Kidney capillary endothelial cell (primary cell): ENCODE results near the gene EEF2K.
"Not testable (repeated sequence)": the region's sequence is repeated elsewhere in the genome, so short reads cannot be mapped to it uniquely, and the experiment has no call there.

Experiments
- DNase-seq: peaks from one replicate; pipeline ENCODE4 v3.0.0-alpha.2; 2018; ENCODE audit warnings: low spot score

The EEF2K gene

GRCh38 chr16:22206013-22206841, at the start of gene EEF2K:
Gene EEF2K, plus strand, starts transcription at chr16:22206278. Its CDS starts 19,452 bp downstream, at chr16:22225730.
- peak; percentile 94 for DNase-seq

- DNase-seq: no peak
Observed at GRCh38 chr16:22161401-22161800, 44.7 kb upstream of the EEF2K start.

GRCh38 chr16:22161999-22162655, 44.0 kb upstream of the EEF2K start, which contains the start of gene SDR42E2:
Gene SDR42E2, plus strand, starts transcription at chr16:22162506. Its CDS starts 3,077 bp downstream, at chr16:22165583.
- DNase-seq: no peak

GRCh38 chr16:22162656-22163009, 43.4 kb upstream of the EEF2K start:
- DNase-seq: no peak

GRCh38 chr16:22163806-22164205, 42.3 kb upstream of the EEF2K start:
- DNase-seq: no peak

- DNase-seq: no peak
Observed at GRCh38 chr16:22164482-22164881, 41.6 kb upstream of the EEF2K start.

GRCh38 chr16:22165508-22166285, 40.4 kb upstream of the EEF2K start:
- DNase-seq: no peak

GRCh38 chr16:22171953-22172352, 34.1 kb upstream of the EEF2K start:
- no peak for DNase-seq

- DNase-seq: not testable (repeated sequence)
Observed at GRCh38 chr16:22172642-22173041, 33.4 kb upstream of the EEF2K start.

- DNase-seq: no peak
Observed at GRCh38 chr16:22174642-22175041, 31.4 kb upstream of the EEF2K start.

GRCh38 chr16:22177968-22178930, 27.8 kb upstream of the EEF2K start:
- DNase-seq: no peak

- no peak for DNase-seq
Observed at GRCh38 chr16:22181426-22181825, 24.7 kb upstream of the EEF2K start.

- DNase-seq: no peak
Observed at GRCh38 chr16:22181843-22182242, 24.2 kb upstream of the EEF2K start.

GRCh38 chr16:22183335-22183734, 22.7 kb upstream of the EEF2K start:
- no peak for DNase-seq

GRCh38 chr16:22183901-22184614, 22.0 kb upstream of the EEF2K start:
- no peak for DNase-seq

- no peak for DNase-seq
Observed at GRCh38 chr16:22184615-22184968, 21.5 kb upstream of the EEF2K start.

- no peak for DNase-seq
Observed at GRCh38 chr16:22186517-22186916, 19.6 kb upstream of the EEF2K start.

- DNase-seq: no peak
Observed at GRCh38 chr16:22188267-22188594, 17.8 kb upstream of the EEF2K start.

GRCh38 chr16:22188595-22189442, 17.3 kb upstream of the EEF2K start:
- DNase-seq: peak; percentile 76

GRCh38 chr16:22189473-22190080, 16.5 kb upstream of the EEF2K start:
- peak; percentile 42 for DNase-seq
